ENCODE measurements around the gene WDR88. TPM values are rescaled to one million over a fixed set of nuclear protein-coding genes. Genes with fewer than 3 reads are reported as not detected.

The WDR88 gene
- total and polyA plus RNA-seq, 9 donors: 0.79 TPM; not detected in 8

- TF ChIP-seq, protein P1, sequence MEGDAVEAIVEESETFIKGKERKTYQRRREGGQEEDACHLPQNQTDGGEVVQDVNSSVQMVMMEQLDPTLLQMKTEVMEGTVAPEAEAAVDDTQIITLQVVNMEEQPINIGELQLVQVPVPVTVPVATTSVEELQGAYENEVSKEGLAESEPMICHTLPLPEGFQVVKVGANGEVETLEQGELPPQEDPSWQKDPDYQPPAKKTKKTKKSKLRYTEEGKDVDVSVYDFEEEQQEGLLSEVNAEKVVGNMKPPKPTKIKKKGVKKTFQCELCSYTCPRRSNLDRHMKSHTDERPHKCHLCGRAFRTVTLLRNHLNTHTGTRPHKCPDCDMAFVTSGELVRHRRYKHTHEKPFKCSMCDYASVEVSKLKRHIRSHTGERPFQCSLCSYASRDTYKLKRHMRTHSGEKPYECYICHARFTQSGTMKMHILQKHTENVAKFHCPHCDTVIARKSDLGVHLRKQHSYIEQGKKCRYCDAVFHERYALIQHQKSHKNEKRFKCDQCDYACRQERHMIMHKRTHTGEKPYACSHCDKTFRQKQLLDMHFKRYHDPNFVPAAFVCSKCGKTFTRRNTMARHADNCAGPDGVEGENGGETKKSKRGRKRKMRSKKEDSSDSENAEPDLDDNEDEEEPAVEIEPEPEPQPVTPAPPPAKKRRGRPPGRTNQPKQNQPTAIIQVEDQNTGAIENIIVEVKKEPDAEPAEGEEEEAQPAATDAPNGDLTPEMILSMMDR (IDR thresholded peaks at IDR 0.05): no peak
- TF ChIP-seq POLR2A (IDR thresholded peaks at IDR 0.05) (no peak), EP300 (IDR thresholded peaks at IDR 0.05) (no peak)
- H3K27me3 ChIP-seq: no peaks in the 10 kb centered on the region
- intact Hi-C loops (cut with DNase I): no loop called here
- H3K27ac ChIP-seq: no peak overlapping the region
- DNase-seq: no peak
- H3K4me1 ChIP-seq (ENCODE audit: insufficient read depth): no peaks in the 10 kb centered on the region
- H3K9me3 ChIP-seq: no peaks in the 10 kb centered on the region
- no peaks in the 10 kb centered on the region for H3K36me3 ChIP-seq
- 70 to 83% (median 78%) methylated on average over 29 to 30 of the region's 30 CpGs for WGBS, 3 donors
- no peak overlapping the region for H3K4me3 ChIP-seq
Measured at GRCh38 chr19:33212436-33213172, 80.7 kb downstream of the WDR88 start.

GRCh38 chr19:33214596-33214995 is 82.7 kb downstream of the WDR88 start:
- WGBS, 3 donors: 47 to 56% (median 49%) methylated on average over 6 of the region's 6 CpGs

DNA sequence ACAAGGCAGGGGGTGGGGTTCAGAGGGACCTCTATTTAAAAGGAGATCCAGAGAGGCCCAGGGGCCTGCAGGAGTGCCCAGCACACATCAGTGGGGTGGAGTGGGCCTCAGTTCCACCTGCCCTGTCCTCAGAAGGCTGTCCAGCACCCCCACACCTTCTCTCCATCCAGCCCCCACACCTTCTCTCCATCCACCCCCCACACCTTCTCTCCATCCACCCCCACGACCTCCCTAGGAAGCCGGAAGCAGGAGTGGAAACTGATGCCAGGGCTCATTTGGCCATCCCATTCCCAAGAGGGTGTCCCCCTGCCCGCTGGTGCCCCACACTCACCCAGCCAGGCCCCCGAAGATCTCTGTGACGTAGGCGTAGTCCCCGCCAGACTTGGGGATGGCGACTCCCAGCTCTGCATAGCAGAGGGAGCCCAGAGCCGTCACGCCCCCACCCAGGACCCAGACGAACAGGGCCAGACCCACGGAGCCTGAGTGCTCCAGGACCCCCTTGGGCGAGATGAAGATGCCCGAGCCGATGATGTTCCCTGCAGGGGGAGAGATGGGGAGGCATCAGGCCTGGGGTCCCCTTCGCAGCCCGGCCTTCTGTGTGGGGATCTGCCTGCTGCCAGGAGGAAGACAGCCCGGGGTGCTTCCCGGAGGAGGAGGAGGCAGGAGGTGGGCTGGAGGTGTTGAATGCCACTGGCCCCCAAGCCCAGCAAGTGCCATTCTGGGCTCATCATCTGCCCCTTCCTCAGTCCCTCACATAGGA is 83.7 kb downstream of the WDR88 start:
- TF ChIP-seq EP300 (IDR thresholded peaks at IDR 0.05): no peak
- TF ChIP-seq, protein P1 (IDR thresholded peaks at IDR 0.05): no peak
- TF ChIP-seq POLR2A (IDR thresholded peaks at IDR 0.05): no peak
- WGBS, 3 donors: 82 to 89% (median 86%) methylated on average over 19 of the region's 19 CpGs
- intact Hi-C loops (cut with DNase I): no loop called here
- H3K27me3 ChIP-seq: no peaks in the 10 kb centered on the region
- H3K4me1 ChIP-seq (ENCODE audit: insufficient read depth): no peaks in the 10 kb centered on the region
- H3K9me3 ChIP-seq: no peaks in the 10 kb centered on the region
- no peak overlapping the region for H3K4me3 ChIP-seq
- DNase-seq: no peak
- H3K36me3 ChIP-seq: no peaks in the 10 kb centered on the region
- no peak overlapping the region for H3K27ac ChIP-seq

More at GRCh38 chr19:33214596-33214995, 82.7 kb downstream of the WDR88 start:
- H3K27me3 ChIP-seq: no peaks in the 10 kb centered on the region
- no peak overlapping the region for H3K27ac ChIP-seq
- H3K4me3 ChIP-seq: no peak overlapping the region
- no peaks in the 10 kb centered on the region for H3K4me1 ChIP-seq (ENCODE audit: insufficient read depth)
- intact Hi-C loops (cut with DNase I): no loop called here
- no peaks in the 10 kb centered on the region for H3K36me3 ChIP-seq
- DNase-seq: no peak
- TF ChIP-seq EP300 (IDR thresholded peaks at IDR 0.05): no peak
- TF ChIP-seq, protein P1 (IDR thresholded peaks at IDR 0.05): no peak
- no peak for TF ChIP-seq POLR2A (IDR thresholded peaks at IDR 0.05)
- no peaks in the 10 kb centered on the region for H3K9me3 ChIP-seq

DNA sequence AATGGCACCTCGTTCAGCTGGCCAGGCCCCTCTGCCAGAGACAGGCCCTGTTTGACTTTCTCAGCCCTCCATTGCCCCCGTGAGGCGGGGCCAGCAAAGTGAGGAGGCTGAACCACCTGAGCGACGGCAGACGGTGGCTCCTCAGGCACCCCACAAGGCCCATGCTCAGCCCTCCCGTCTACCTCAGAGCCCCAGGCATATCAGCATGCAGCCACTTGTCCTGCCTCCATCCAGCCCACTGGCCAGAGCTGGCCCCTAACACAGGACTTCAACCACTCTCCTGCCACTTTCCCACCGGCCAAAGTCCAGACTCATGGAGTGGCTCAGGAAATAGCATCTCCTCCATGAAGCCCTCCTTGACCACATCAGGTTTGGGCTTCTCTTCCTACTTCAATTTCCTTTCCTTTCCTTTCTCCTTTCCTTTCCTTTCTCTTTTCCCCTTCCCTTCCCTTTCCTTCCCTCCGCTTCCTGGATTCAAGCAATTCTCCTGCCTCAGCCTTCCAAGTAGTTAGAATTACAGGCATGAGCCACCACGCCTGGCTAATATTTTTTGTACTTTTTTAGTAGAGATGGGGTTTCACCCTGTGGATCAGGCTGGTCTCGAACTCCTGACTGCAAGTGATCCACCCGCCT is 84.4 kb downstream of the WDR88 start:
- no peak overlapping the region for H3K4me3 ChIP-seq
- intact Hi-C loops (cut with DNase I): no loop called here
- WGBS, 3 donors: 60 to 81% (median 67%) methylated on average over 12 of the region's 12 CpGs

More for the DNA sequence above, 84.4 kb downstream of the WDR88 start:
- Histone ChIP-seq H3K36me3 (no peaks in the 10 kb centered on the region), H3K27ac (no peak overlapping the region), H3K27me3 (no peaks in the 10 kb centered on the region), H3K9me3 (no peaks in the 10 kb centered on the region), H3K4me1 (ENCODE audit: insufficient read depth) (no peaks in the 10 kb centered on the region)
- TF ChIP-seq EP300 (IDR thresholded peaks at IDR 0.05): no peak
- TF ChIP-seq, protein P1 (IDR thresholded peaks at IDR 0.05): no peak
- DNase-seq: no peak

Data from ovary (tissue), 9 donors.